GM21423 (cell line): Measurements from ENCODE around the gene TSHZ2.

Experiments
- ATAC-seq: cut with Tn5 transposase; IDR thresholded peaks from one replicate; pipeline ENCODE4 v1.9.1; 2021; ENCODE audit warnings: mild to moderate bottlenecking, moderate library complexity; ENCODE audit not compliant: unreplicated experiment

The TSHZ2 gene

GRCh38 chr20:53055367-53056067, 83.4 kb downstream of the TSHZ2 start:
- ATAC-seq, result no peak

GRCh38 chr20:53057579-53057978, 85.4 kb downstream of the TSHZ2 start:
- ATAC-seq, result no peak

- no peak for ATAC-seq
Measured at GRCh38 chr20:53059848-53060247, 87.7 kb downstream of the TSHZ2 start.

GRCh38 chr20:53061192-53062108, 89.3 kb downstream of the TSHZ2 start:
- ATAC-seq, result no peak

- ATAC-seq, result no peak
Measured at GRCh38 chr20:53064935-53065334, 92.8 kb downstream of the TSHZ2 start.

- no peak for ATAC-seq
Measured at GRCh38 chr20:53068241-53068640, 96.1 kb downstream of the TSHZ2 start.

- ATAC-seq, result no peak
Measured at GRCh38 chr20:53069132-53069531, 97.0 kb downstream of the TSHZ2 start.

GRCh38 chr20:53070224-53070623, 98.1 kb downstream of the TSHZ2 start:
- ATAC-seq, result no peak

- ATAC-seq, result no peak
Measured at GRCh38 chr20:53070706-53071392, 98.7 kb downstream of the TSHZ2 start.

GRCh38 chr20:53071833-53072232, 99.7 kb downstream of the TSHZ2 start:
- ATAC-seq, result no peak

GRCh38 chr20:53072923-53073579, 100.9 kb downstream of the TSHZ2 start:
- no peak for ATAC-seq

GRCh38 chr20:53073636-53074415, 101.7 kb downstream of the TSHZ2 start:
- no peak for ATAC-seq

GRCh38 chr20:53074811-53075314, 102.7 kb downstream of the TSHZ2 start:
- no peak for ATAC-seq

GRCh38 chr20:53076668-53077067, 104.5 kb downstream of the TSHZ2 start:
- ATAC-seq, result no peak

- ATAC-seq, result no peak
Measured at GRCh38 chr20:53077373-53078205, 105.4 kb downstream of the TSHZ2 start.

GRCh38 chr20:53078761-53079160, 106.6 kb downstream of the TSHZ2 start:
- no peak for ATAC-seq

- no peak for ATAC-seq
Measured at GRCh38 chr20:53079261-53079691, 107.1 kb downstream of the TSHZ2 start.

GRCh38 chr20:53079828-53080686, 107.9 kb downstream of the TSHZ2 start:
- no peak for ATAC-seq
